ENCODE data around the gene ACTL10. TPM values are rescaled to one million over a fixed set of nuclear protein-coding genes. Genes with fewer than 3 reads are reported as not detected.
"Not testable (repeated sequence)": the region's sequence is repeated elsewhere in the genome, so short reads cannot be mapped to it uniquely, and the experiment has no call there.

Gene ACTL10
- polyA plus RNA-seq, 2 of the 4 experiments (the other 2 are of a cell fraction), result not detected

GRCh38 chr20:33697129-33697528 lies 30.4 kb downstream of the ACTL10 start:
- TF ChIP-seq ELK1 (IDR thresholded peaks at IDR 0.05; ENCODE audit: low read depth, low read length), result no peak
- TF ChIP-seq CEBPB (IDR thresholded peaks at IDR 0.05), result no peak
- TF ChIP-seq USF2 (IDR thresholded peaks at IDR 0.05), result no peak
- TF ChIP-seq BCL3 (IDR thresholded peaks at IDR 0.05), result no peak
- no peak for TF ChIP-seq JUNB (IDR thresholded peaks at IDR 0.05)
- TF ChIP-seq CHD4 (IDR thresholded peaks at IDR 0.05; ENCODE audit: borderline replicate concordance), result no peak
- no peak for TF ChIP-seq MAX (IDR thresholded peaks at IDR 0.05)
- TF ChIP-seq HDAC2 (IDR thresholded peaks at IDR 0.05), result no peak
- TF ChIP-seq HOXA7 (CRISPR knock-in tag; IDR thresholded peaks at IDR 0.05), result no peak
- no peak for TF ChIP-seq RFX5 (IDR thresholded peaks at IDR 0.05)
- TF ChIP-seq FOSB (CRISPR knock-in tag; IDR thresholded peaks at IDR 0.05), result no peak
- Histone ChIP-seq H3K4me2 (no peak overlapping the region), H3K4me3 (no peak overlapping the region), H3K27ac (no peak overlapping the region), H3K4me1 (0 out of 3 replicates have a peak, but pooled peaks cover 3% of the 10 kb centered on the region), H3K9me3 (no peaks in the 10 kb centered on the region)
- DNase-seq (ENCODE audit: low read depth in 1 of 2, low spot score in 1 of 2) (no peak), FAIRE-seq (no peak), ATAC-seq (no peak)
- WGBS (ENCODE audit: missing lambda C conversion rate), result 86% methylated on average over 8 of the region's 8 CpGs
- POLR2A ChIA-PET, result no interaction called here
- CTCF ChIA-PET, result interaction anchor here (1.3 kb wide), 1 partner anchor 35 kb away, joined by 3 read pairs; the partner anchor contains the start of gene ZNF341

GRCh38 chr20:33698966-33699365 lies 32.2 kb downstream of the ACTL10 start:
- 87% methylated on average over 6 of the region's 27 CpGs for WGBS (ENCODE audit: missing lambda C conversion rate)
- POLR2A ChIA-PET; CTCF ChIA-PET; DNase-seq (ENCODE audit: low read depth in 1 of 2, low spot score in 1 of 2); FAIRE-seq; H3K4me3 ChIP-seq; ATAC-seq; H3K27ac ChIP-seq; H3K4me2 ChIP-seq; H3K4me1 ChIP-seq; H3K9me3 ChIP-seq: not testable (repeated sequence)

- ATAC-seq; FAIRE-seq; H3K4me1 ChIP-seq; H3K4me3 ChIP-seq; H3K9me3 ChIP-seq; DNase-seq (ENCODE audit: low read depth in 1 of 2, low spot score in 1 of 2); POLR2A ChIA-PET; H3K27ac ChIP-seq; CTCF ChIA-PET; H3K4me2 ChIP-seq: not testable (repeated sequence)
- WGBS (ENCODE audit: missing lambda C conversion rate), result 90% methylated on average over 33 of the region's 45 CpGs
Observed at GRCh38 chr20:33700696-33701441, 34.1 kb downstream of the ACTL10 start.

GRCh38 chr20:33701629-33702450 lies 35.1 kb downstream of the ACTL10 start:
- no peaks in the 10 kb centered on the region for H3K9me3 ChIP-seq
- no peak overlapping the region for H3K4me2 ChIP-seq
- TF ChIP-seq BCL3 (IDR thresholded peaks at IDR 0.05), result no peak
- no peak for TF ChIP-seq EHF (CRISPR knock-in tag; IDR thresholded peaks at IDR 0.05)
- no peak for TF ChIP-seq CBX8 (IDR thresholded peaks at IDR 0.05)
- no peak for TF ChIP-seq RAD21 (conservative IDR thresholded peaks at IDR 0.05 in 1 of 2, IDR thresholded peaks at IDR 0.05 in 1 of 2)
- no peak for TF ChIP-seq TP53 (CRISPR knock-in tag; IDR thresholded peaks at IDR 0.05)
- FAIRE-seq (no peak), DNase-seq (ENCODE audit: low read depth in 1 of 2, low spot score in 1 of 2) (no peak), ATAC-seq (no peak)
- WGBS (ENCODE audit: missing lambda C conversion rate), result 59% methylated on average over 13 of the region's 27 CpGs
- H3K27ac ChIP-seq, result no peak overlapping the region
- H3K4me3 ChIP-seq, result no peak overlapping the region
- CTCF ChIA-PET, result no interaction called here
- POLR2A ChIA-PET, result no interaction called here
- 0 out of 3 replicates have a peak, but pooled peaks cover 3% of the 10 kb centered on the region for H3K4me1 ChIP-seq

All from A549 (cell line).